Measurements from ENCODE around the gene DIP2A. TPM values are rescaled to one million over a fixed set of nuclear protein-coding genes. Genes with fewer than 3 reads are reported as not detected.

Gene DIP2A
- total and polyA plus RNA-seq, 2 of the 13 experiments (the other 11 are each of a cell fraction or from before 2014, with no cell fraction given), result 18.5 to 37.6 TPM

- TF ChIP-seq ZBTB40 (IDR thresholded peaks at IDR 0.05) (no peak), ZBTB40 (CRISPR knock-in tag; IDR thresholded peaks at IDR 0.05) (no peak), IRF2 (CRISPR knock-in tag; IDR thresholded peaks at IDR 0.05) (0 out of 2 replicates have a peak, but pooled peaks have one; percentile 14), PATZ1 (CRISPR knock-in tag; IDR thresholded peaks at IDR 0.05) (peak; percentile 42; the same call in 1 of the 2 replicates), ZGPAT (CRISPR knock-in tag; IDR thresholded peaks at IDR 0.05) (0 out of 2 replicates have a peak, but pooled peaks have one; percentile 22), MLX (CRISPR knock-in tag; IDR thresholded peaks at IDR 0.05) (peak; percentile 97), MLXIP (CRISPR knock-in tag; IDR thresholded peaks at IDR 0.05; ENCODE audit: borderline replicate concordance) (peak; percentile 39; the same call in 1 of the 2 replicates), SMAD3 (CRISPR knock-in tag; IDR thresholded peaks at IDR 0.05) (0 out of 2 replicates have a peak, but pooled peaks have one; percentile 36), SIN3B (IDR thresholded peaks at IDR 0.05; ENCODE audit: low read length) (no peak), CENPT (CRISPR knock-in tag; IDR thresholded peaks at IDR 0.05; ENCODE audit: low read depth) (no peak)
Observed at GRCh38 chr21:46559291-46559983, 100.7 kb downstream of the DIP2A start (continued).

All from HepG2 (cell line).